A549 (cell line): ENCODE data around the gene NUP205.

Source experiments
- BHLHE40 ChIP-seq: IDR thresholded peaks from 2 replicates; pipeline ENCODE4 v1.6.1; 2012; ENCODE audit warnings: low read depth, low read length, inconsistent platforms
- CEBPB ChIP-seq, 2 experiments: fragments of >200 bp in 1 of 2; sonication (Bioruptor Twin) in 1 of 2; formaldehyde crosslinking in 1 of 2; IDR thresholded peaks; 2 replicates each; pipeline ENCODE4 v1.6.1; 2012 to 2016
- EP300 ChIP-seq, 2 experiments: fragments of >200 bp; sonication (Bioruptor Twin); formaldehyde crosslinking; IDR thresholded peaks; 2 replicates in 1 of 2; 3 replicates in 1 of 2; pipeline ENCODE4 v1.6.1; 2016 to 2017
- GATA3 ChIP-seq: IDR thresholded peaks from 2 replicates; pipeline ENCODE4 v1.6.1; 2012; ENCODE audit warnings: borderline replicate concordance
- JUN ChIP-seq, 2 experiments: fragments of >200 bp; sonication (Bioruptor Twin); formaldehyde crosslinking; IDR thresholded peaks; 2 replicates in 1 of 2; 3 replicates in 1 of 2; pipeline ENCODE4 v1.6.1; 2016 to 2017
- MAZ ChIP-seq: fragments of 150-350 bp; IDR thresholded peaks from 2 replicates; pipeline ENCODE4 v1.6.1; 2014; ENCODE audit warnings: antibody characterized with exemption, low read depth, low read length, borderline replicate concordance
- NFE2L2 ChIP-seq: fragments of 150-350 bp; conservative IDR thresholded peaks from 2 replicates; pipeline ENCODE4 v1.6.1; 2014; ENCODE audit warnings: low read length
- NPAS2 ChIP-seq: fragments of 250-450 bp; sonication (Bioruptor Pico); IDR thresholded peaks from 2 replicates; pipeline ENCODE4 v1.8.0; 2022; ENCODE audit warnings: mild to moderate bottlenecking, moderate library complexity, borderline replicate concordance
- RCOR1 ChIP-seq: fragments of 150-350 bp; IDR thresholded peaks from 2 replicates; pipeline ENCODE4 v1.6.1; 2014; ENCODE audit warnings: antibody characterized with exemption, low read length, low read depth
- REST ChIP-seq: fragments of 200-600 bp; sonication (generic); IDR thresholded peaks from 2 replicates; pipeline ENCODE4 v1.6.1; 2016; ENCODE audit warnings: antibody characterized with exemption, mild to moderate bottlenecking, moderate library complexity
- ZFP36 ChIP-seq: fragments of 450-650 bp; IDR thresholded peaks from 2 replicates; pipeline ENCODE4 v1.6.1; 2014; ENCODE audit warnings: borderline replicate concordance; ENCODE audit not compliant: partially characterized antibody
- TF ChIP-seq, protein P1 (sequence below): fragments of >200 bp; sonication (Bioruptor Twin); formaldehyde crosslinking; IDR thresholded peaks from 3 replicates; pipeline ENCODE4 v1.5.1; 2016
- TF ChIP-seq, protein P2 (sequence below): IDR thresholded peaks from 2 replicates; pipeline ENCODE4 v1.6.1; 2012

GRCh38 chr7:135683609-135684008 is 125.9 kb downstream of the NUP205 start:
- TF ChIP-seq, protein P1, sequence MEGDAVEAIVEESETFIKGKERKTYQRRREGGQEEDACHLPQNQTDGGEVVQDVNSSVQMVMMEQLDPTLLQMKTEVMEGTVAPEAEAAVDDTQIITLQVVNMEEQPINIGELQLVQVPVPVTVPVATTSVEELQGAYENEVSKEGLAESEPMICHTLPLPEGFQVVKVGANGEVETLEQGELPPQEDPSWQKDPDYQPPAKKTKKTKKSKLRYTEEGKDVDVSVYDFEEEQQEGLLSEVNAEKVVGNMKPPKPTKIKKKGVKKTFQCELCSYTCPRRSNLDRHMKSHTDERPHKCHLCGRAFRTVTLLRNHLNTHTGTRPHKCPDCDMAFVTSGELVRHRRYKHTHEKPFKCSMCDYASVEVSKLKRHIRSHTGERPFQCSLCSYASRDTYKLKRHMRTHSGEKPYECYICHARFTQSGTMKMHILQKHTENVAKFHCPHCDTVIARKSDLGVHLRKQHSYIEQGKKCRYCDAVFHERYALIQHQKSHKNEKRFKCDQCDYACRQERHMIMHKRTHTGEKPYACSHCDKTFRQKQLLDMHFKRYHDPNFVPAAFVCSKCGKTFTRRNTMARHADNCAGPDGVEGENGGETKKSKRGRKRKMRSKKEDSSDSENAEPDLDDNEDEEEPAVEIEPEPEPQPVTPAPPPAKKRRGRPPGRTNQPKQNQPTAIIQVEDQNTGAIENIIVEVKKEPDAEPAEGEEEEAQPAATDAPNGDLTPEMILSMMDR: no peak
- TF ChIP-seq GATA3 (no peak), NFE2L2 (no peak), REST (no peak), CEBPB (IDR thresholded peaks at IDR 0.05) (no peak), BHLHE40 (no peak), RCOR1 (no peak), MAZ (no peak), JUN (IDR thresholded peaks at IDR 0.05) (no peak), ZFP36 (no peak), NPAS2 (no peak), EP300 (IDR thresholded peaks at IDR 0.05) (no peak)
- TF ChIP-seq, protein P2, sequence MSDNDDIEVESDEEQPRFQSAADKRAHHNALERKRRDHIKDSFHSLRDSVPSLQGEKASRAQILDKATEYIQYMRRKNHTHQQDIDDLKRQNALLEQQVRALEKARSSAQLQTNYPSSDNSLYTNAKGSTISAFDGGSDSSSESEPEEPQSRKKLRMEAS: no peak
